Ishikawa (cell line): ENCODE data around the gene PNMA5.

Experiments used
- CEBPB ChIP-seq: IDR thresholded peaks from 2 replicates; pipeline ENCODE4 v1.6.1; 2012
- CREB1 ChIP-seq: IDR thresholded peaks from 2 replicates; pipeline ENCODE4 v1.6.1; 2012; ENCODE audit warnings: low read depth
- EGR1 ChIP-seq: IDR thresholded peaks from 2 replicates; pipeline ENCODE4 v1.6.1; 2012
- EP300 ChIP-seq: IDR thresholded peaks from 2 replicates; pipeline ENCODE4 v1.6.1; 2012; ENCODE audit warnings: borderline replicate concordance
- FOXM1 ChIP-seq: IDR thresholded peaks from 2 replicates; pipeline ENCODE4 v1.6.1; 2012; ENCODE audit warnings: low read depth, borderline replicate concordance
- NFIC ChIP-seq: IDR thresholded peaks from 2 replicates; pipeline ENCODE4 v1.6.1; 2012
- RAD21 ChIP-seq: IDR thresholded peaks from 2 replicates; pipeline ENCODE4 v1.6.1; 2012; ENCODE audit warnings: low read depth
- TAF1 ChIP-seq: IDR thresholded peaks from 2 replicates; pipeline ENCODE4 v1.6.1; 2012; ENCODE audit warnings: low read depth, mild to moderate bottlenecking
- TCF12 ChIP-seq: IDR thresholded peaks from 2 replicates; pipeline ENCODE4 v1.6.1; 2012; ENCODE audit warnings: low read depth
- TEAD4 ChIP-seq: IDR thresholded peaks from 2 replicates; pipeline ENCODE4 v1.6.1; 2012
- YY1 ChIP-seq: IDR thresholded peaks from 2 replicates; pipeline ENCODE4 v1.6.1; 2012; ENCODE audit warnings: low read depth
- ZBTB7A ChIP-seq: IDR thresholded peaks from 2 replicates; pipeline ENCODE4 v1.6.1; 2012; ENCODE audit warnings: low read depth
- TF ChIP-seq, protein P1 (sequence below): IDR thresholded peaks from 2 replicates; pipeline ENCODE4 v1.6.1; 2012; ENCODE audit warnings: low read depth, mild to moderate bottlenecking
- TF ChIP-seq, protein P2 (sequence below): IDR thresholded peaks from 2 replicates; pipeline ENCODE4 v1.6.1; 2012
- TF ChIP-seq, protein P3 (sequence below): IDR thresholded peaks from 2 replicates; pipeline ENCODE4 v1.6.1; 2012

The PNMA5 gene

DNA sequence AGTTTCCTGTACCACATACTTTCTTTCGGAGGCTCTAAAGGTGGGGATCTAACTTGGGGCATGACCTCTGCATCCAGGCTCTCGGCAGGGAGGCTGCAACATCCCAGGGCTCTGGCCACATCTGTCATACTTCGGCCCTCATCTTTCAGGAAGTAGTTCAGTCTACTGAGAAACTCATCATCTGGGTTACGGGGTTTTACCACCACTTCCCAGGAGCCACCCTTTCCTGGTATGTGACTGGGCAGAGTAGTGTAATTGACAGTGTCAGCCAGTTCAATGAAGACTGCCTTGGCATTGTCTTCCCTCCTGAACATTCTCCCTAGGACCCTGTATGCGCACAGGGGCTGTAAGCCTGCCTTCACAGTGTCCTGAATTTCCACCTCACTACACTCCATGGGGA lies 2.8 kb downstream of the PNMA5 start:
- no peak for TF ChIP-seq TEAD4
- no peak for TF ChIP-seq TAF1
- TF ChIP-seq, protein P1, sequence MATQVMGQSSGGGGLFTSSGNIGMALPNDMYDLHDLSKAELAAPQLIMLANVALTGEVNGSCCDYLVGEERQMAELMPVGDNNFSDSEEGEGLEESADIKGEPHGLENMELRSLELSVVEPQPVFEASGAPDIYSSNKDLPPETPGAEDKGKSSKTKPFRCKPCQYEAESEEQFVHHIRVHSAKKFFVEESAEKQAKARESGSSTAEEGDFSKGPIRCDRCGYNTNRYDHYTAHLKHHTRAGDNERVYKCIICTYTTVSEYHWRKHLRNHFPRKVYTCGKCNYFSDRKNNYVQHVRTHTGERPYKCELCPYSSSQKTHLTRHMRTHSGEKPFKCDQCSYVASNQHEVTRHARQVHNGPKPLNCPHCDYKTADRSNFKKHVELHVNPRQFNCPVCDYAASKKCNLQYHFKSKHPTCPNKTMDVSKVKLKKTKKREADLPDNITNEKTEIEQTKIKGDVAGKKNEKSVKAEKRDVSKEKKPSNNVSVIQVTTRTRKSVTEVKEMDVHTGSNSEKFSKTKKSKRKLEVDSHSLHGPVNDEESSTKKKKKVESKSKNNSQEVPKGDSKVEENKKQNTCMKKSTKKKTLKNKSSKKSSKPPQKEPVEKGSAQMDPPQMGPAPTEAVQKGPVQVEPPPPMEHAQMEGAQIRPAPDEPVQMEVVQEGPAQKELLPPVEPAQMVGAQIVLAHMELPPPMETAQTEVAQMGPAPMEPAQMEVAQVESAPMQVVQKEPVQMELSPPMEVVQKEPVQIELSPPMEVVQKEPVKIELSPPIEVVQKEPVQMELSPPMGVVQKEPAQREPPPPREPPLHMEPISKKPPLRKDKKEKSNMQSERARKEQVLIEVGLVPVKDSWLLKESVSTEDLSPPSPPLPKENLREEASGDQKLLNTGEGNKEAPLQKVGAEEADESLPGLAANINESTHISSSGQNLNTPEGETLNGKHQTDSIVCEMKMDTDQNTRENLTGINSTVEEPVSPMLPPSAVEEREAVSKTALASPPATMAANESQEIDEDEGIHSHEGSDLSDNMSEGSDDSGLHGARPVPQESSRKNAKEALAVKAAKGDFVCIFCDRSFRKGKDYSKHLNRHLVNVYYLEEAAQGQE, result no peak
- TF ChIP-seq, protein P2, sequence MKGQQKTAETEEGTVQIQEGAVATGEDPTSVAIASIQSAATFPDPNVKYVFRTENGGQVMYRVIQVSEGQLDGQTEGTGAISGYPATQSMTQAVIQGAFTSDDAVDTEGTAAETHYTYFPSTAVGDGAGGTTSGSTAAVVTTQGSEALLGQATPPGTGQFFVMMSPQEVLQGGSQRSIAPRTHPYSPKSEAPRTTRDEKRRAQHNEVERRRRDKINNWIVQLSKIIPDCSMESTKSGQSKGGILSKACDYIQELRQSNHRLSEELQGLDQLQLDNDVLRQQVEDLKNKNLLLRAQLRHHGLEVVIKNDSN, result no peak
- no peak for TF ChIP-seq CREB1
- no peak for TF ChIP-seq ZBTB7A
- TF ChIP-seq FOXM1, result no peak
- TF ChIP-seq EGR1, result no peak
- TF ChIP-seq CEBPB, result no peak
- TF ChIP-seq TCF12, result no peak
- TF ChIP-seq NFIC, result no peak

DNA sequence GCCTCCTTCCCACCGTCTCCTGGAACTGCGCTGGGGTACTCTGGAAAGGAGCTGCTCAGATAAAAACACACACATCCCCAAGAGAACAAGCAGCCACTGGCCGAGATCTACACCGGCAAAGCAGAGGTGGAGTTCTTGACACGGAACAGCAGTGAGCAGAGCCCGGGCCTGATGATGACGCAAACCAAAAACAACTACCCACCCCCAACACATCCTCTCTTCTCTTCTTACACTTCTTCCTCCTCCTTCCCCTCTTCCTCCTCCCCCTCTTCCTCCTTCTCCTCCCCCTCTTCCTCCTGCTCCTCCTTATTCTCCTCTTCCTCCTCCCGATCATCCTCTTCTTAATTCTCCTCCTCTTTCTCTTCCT lies 4.6 kb downstream of the PNMA5 start:
- TF ChIP-seq CEBPB (no peak), TCF12 (no peak), YY1 (no peak), ZBTB7A (no peak), CREB1 (no peak), TEAD4 (no peak), EGR1 (no peak), TAF1 (no peak)
- TF ChIP-seq, protein P2, result no peak

DNA sequence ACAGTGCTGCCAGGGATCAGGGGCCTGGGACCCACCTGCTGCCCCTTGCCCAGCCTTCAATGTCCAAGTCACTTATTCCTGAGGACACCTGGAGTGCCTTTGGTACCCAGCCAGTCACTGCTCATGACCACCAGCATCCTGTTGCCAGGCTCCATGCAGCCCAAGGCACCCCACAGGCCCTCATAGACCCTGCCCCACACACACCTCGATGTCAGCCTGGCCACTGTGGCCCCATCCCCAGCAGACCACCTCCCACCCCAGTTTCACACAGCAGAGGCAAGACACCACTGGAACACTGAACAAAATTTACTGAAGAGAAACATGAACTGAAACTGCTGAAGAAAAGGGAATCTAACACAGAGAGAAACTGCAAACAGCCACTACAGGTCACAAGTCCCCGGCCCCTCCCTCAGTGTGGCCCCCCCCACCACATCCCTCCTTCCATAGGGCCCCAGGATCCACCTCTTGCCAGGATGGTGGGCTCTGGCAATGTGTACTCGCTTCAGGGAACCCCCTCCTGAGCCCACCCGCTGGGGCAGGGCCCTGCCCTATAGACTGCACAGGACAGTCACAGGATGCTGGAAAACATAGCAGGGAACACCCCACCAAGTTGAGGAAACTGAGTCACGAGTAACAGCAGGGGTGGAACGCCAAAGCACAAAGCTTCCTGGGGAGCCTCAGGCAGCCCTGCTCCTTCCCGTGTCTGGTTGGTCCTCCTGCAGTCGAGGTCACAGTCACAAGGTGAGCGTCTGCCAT lies 5.2 kb downstream of the PNMA5 start:
- TF ChIP-seq EP300 (no peak), CREB1 (no peak), RAD21 (no peak), TEAD4 (no peak), FOXM1 (no peak), NFIC (no peak), CEBPB (no peak)
- TF ChIP-seq, protein P1, result no peak
- TF ChIP-seq, protein P2, result no peak

DNA sequence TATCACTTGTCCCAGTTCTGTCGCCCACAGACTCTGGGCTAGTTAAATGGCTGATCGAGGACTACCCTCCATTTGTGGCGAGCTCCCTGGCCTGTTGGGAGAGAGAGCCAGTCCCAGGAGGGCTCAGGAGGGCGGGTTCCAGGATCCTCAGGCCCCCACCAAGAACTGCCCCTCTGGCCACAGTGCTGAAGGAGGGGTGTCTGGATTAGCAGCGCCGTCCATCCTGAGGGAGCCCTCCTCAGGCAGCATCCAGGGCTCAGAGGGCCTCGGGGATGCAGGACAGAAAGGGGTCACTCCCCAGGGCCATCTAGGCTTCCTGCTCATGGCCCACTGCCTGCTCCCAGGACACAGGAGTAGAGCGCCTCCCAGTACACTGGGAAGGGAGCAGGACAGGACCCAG lies 6.1 kb downstream of the PNMA5 start:
- TF ChIP-seq NFIC (no peak), EP300 (no peak), EGR1 (no peak), FOXM1 (no peak), TAF1 (no peak), TCF12 (no peak), RAD21 (no peak), CEBPB (no peak)
- TF ChIP-seq, protein P2, result no peak
- TF ChIP-seq, protein P3, sequence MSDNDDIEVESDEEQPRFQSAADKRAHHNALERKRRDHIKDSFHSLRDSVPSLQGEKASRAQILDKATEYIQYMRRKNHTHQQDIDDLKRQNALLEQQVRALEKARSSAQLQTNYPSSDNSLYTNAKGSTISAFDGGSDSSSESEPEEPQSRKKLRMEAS, result no peak
- TF ChIP-seq, protein P1, result no peak
